ENCODE measurements around the gene LCP2.
A peak's percentile ranks its signal among the peaks of the same experiment; 100 is the strongest.
"Not testable (repeated sequence)": the region's sequence is repeated elsewhere in the genome, so short reads cannot be mapped to it uniquely, and the experiment has no call there.

The LCP2 gene

GRCh38 chr5:170248931-170249227, 48.7 kb downstream of the LCP2 start:
- not testable (repeated sequence) for H3K9me3 ChIP-seq (ENCODE audit: control insufficient read depth, low read length); H4K8ac ChIP-seq (ENCODE audit: low read length); H4K91ac ChIP-seq (ENCODE audit: low read length); H2AK5ac ChIP-seq (ENCODE audit: low read length, severe bottlenecking); DNase-seq; H2BK5ac ChIP-seq (ENCODE audit: low read depth, low read length, poor library complexity, severe bottlenecking); H3K27me3 ChIP-seq (ENCODE audit: control insufficient read depth in 1 of 2, insufficient read depth in 1 of 2, low read length in 2 of 2); H3K18ac ChIP-seq (ENCODE audit: low read depth in 1 of 2, low read length in 2 of 2); H3K4me3 ChIP-seq (ENCODE audit: insufficient read depth in 1 of 2, low read depth in 1 of 2, low read length in 2 of 2); H3K4ac ChIP-seq (ENCODE audit: low read depth in 1 of 2, low read length in 2 of 2); H2AFZ ChIP-seq (ENCODE audit: low read depth, low read length); H2BK120ac ChIP-seq (ENCODE audit: low read depth, low read length); H3K9ac ChIP-seq (ENCODE audit: low read length); H3K4me1 ChIP-seq (ENCODE audit: control insufficient read depth, insufficient read depth, low read depth, low read length); H2BK12ac ChIP-seq (ENCODE audit: low read length in 2 of 2); H3K14ac ChIP-seq (ENCODE audit: low read length in 2 of 2); H3K27ac ChIP-seq (ENCODE audit: low read length, poor library complexity, severe bottlenecking); H2BK15ac ChIP-seq (ENCODE audit: low read depth, poor library complexity, severe bottlenecking); H3K79me1 ChIP-seq (replicated peaks; ENCODE audit: low read length, poor library complexity, severe bottlenecking); H3K4me2 ChIP-seq (ENCODE audit: low read length, poor library complexity, severe bottlenecking); H3K36me3 ChIP-seq (ENCODE audit: control insufficient read depth in 1 of 2, insufficient read depth in 2 of 2, low read depth in 1 of 2, low read length in 2 of 2); H3K23ac ChIP-seq (ENCODE audit: low read length in 2 of 2)
- WGBS, result 74% methylated on average over 4 of the region's 4 CpGs

- H3K79me1 ChIP-seq (replicated peaks; ENCODE audit: low read length, poor library complexity, severe bottlenecking), result no peaks in the 10 kb centered on the region
- no peak overlapping the region for H2AFZ ChIP-seq (ENCODE audit: low read depth, low read length)
- H3K4me1 ChIP-seq (ENCODE audit: control insufficient read depth, insufficient read depth, low read depth, low read length), result no peaks in the 10 kb centered on the region
- no peak overlapping the region for H3K18ac ChIP-seq (ENCODE audit: low read depth in 1 of 2, low read length in 2 of 2)
- no peak overlapping the region for H3K14ac ChIP-seq (ENCODE audit: low read length in 2 of 2)
- H3K9me3 ChIP-seq (ENCODE audit: control insufficient read depth, low read length), result no peaks in the 10 kb centered on the region
- H3K4me2 ChIP-seq (ENCODE audit: low read length, poor library complexity, severe bottlenecking), result no peak overlapping the region
- no peak overlapping the region for H4K91ac ChIP-seq (ENCODE audit: low read length)
- H3K4ac ChIP-seq (ENCODE audit: low read depth in 1 of 2, low read length in 2 of 2), result no peak overlapping the region
- no peak overlapping the region for H2BK15ac ChIP-seq (ENCODE audit: low read depth, poor library complexity, severe bottlenecking)
- no peaks in the 10 kb centered on the region for H3K36me3 ChIP-seq (ENCODE audit: control insufficient read depth in 1 of 2, insufficient read depth in 2 of 2, low read depth in 1 of 2, low read length in 2 of 2)
- no peak overlapping the region for H2BK5ac ChIP-seq (ENCODE audit: low read depth, low read length, poor library complexity, severe bottlenecking)
- no peak overlapping the region for H3K9ac ChIP-seq (ENCODE audit: low read length)
- peaks cover 6 to 8% of the 10 kb centered on the region in 2 experiments for H3K27me3 ChIP-seq (ENCODE audit: control insufficient read depth in 1 of 2, insufficient read depth in 1 of 2, low read length in 2 of 2)
- no peak overlapping the region for H2BK120ac ChIP-seq (ENCODE audit: low read depth, low read length)
- H4K8ac ChIP-seq (ENCODE audit: low read length), result no peak overlapping the region
- no peak overlapping the region for H2BK12ac ChIP-seq (ENCODE audit: low read length in 2 of 2)
- H3K23ac ChIP-seq (ENCODE audit: low read length in 2 of 2), result no peak overlapping the region
- no peak overlapping the region for H3K27ac ChIP-seq (ENCODE audit: low read length, poor library complexity, severe bottlenecking)
- 31% methylated on average over 5 of the region's 6 CpGs for WGBS
- no peak overlapping the region for H2AK5ac ChIP-seq (ENCODE audit: low read length, severe bottlenecking)
- H3K4me3 ChIP-seq (ENCODE audit: insufficient read depth in 1 of 2, low read depth in 1 of 2, low read length in 2 of 2), result no peak overlapping the region
- DNase-seq, result peak; percentile 51
Measured at GRCh38 chr5:170248172-170248930, 49.2 kb downstream of the LCP2 start.

- Histone ChIP-seq H2BK120ac (ENCODE audit: low read depth, low read length) (no peak overlapping the region), H3K18ac (ENCODE audit: low read depth in 1 of 2, low read length in 2 of 2) (no peak overlapping the region), H3K23ac (ENCODE audit: low read length in 2 of 2) (no peak overlapping the region), H3K36me3 (ENCODE audit: control insufficient read depth in 1 of 2, insufficient read depth in 2 of 2, low read depth in 1 of 2, low read length in 2 of 2) (no peaks in the 10 kb centered on the region), H3K14ac (ENCODE audit: low read length in 2 of 2) (no peak overlapping the region), H2BK5ac (ENCODE audit: low read depth, low read length, poor library complexity, severe bottlenecking) (no peak overlapping the region), H3K27ac (ENCODE audit: low read length, poor library complexity, severe bottlenecking) (no peak overlapping the region), H3K9me3 (ENCODE audit: control insufficient read depth, low read length) (no peaks in the 10 kb centered on the region), H3K4me2 (ENCODE audit: low read length, poor library complexity, severe bottlenecking) (no peak overlapping the region), H3K27me3 (ENCODE audit: control insufficient read depth in 1 of 2, insufficient read depth in 1 of 2, low read length in 2 of 2) (peaks cover 3 to 8% of the 10 kb centered on the region in 2 experiments), H3K4me1 (ENCODE audit: control insufficient read depth, insufficient read depth, low read depth, low read length) (no peaks in the 10 kb centered on the region), H2BK15ac (ENCODE audit: low read depth, poor library complexity, severe bottlenecking) (no peak overlapping the region), H3K9ac (ENCODE audit: low read length) (no peak overlapping the region), H2BK12ac (ENCODE audit: low read length in 2 of 2) (no peak overlapping the region), H4K8ac (ENCODE audit: low read length) (no peak overlapping the region), H2AK5ac (ENCODE audit: low read length, severe bottlenecking) (no peak overlapping the region), H3K79me1 (replicated peaks; ENCODE audit: low read length, poor library complexity, severe bottlenecking) (no peaks in the 10 kb centered on the region), H4K91ac (ENCODE audit: low read length) (no peak overlapping the region), H3K4me3 (ENCODE audit: insufficient read depth in 1 of 2, low read depth in 1 of 2, low read length in 2 of 2) (no peak overlapping the region), H3K4ac (ENCODE audit: low read depth in 1 of 2, low read length in 2 of 2) (no peak overlapping the region), H2AFZ (ENCODE audit: low read depth, low read length) (no peak overlapping the region)
- DNase-seq, result no peak
- 83% methylated on average over 2 of the region's 2 CpGs for WGBS
Measured at GRCh38 chr5:170247363-170247762, 50.2 kb downstream of the LCP2 start.

- H3K4me1 ChIP-seq (ENCODE audit: control insufficient read depth, insufficient read depth, low read depth, low read length), result no peaks in the 10 kb centered on the region
- no peaks in the 10 kb centered on the region for H3K9me3 ChIP-seq (ENCODE audit: control insufficient read depth, low read length)
- 76% methylated on average over 4 of the region's 4 CpGs for WGBS
- H2AFZ ChIP-seq (ENCODE audit: low read depth, low read length), result no peak overlapping the region
- no peak overlapping the region for H3K23ac ChIP-seq (ENCODE audit: low read length in 2 of 2)
- H2BK15ac ChIP-seq (ENCODE audit: low read depth, poor library complexity, severe bottlenecking), result no peak overlapping the region
- no peak overlapping the region for H2BK5ac ChIP-seq (ENCODE audit: low read depth, low read length, poor library complexity, severe bottlenecking)
- no peak overlapping the region for H3K27ac ChIP-seq (ENCODE audit: low read length, poor library complexity, severe bottlenecking)
- H3K9ac ChIP-seq (ENCODE audit: low read length), result no peak overlapping the region
- no peak overlapping the region for H3K18ac ChIP-seq (ENCODE audit: low read depth in 1 of 2, low read length in 2 of 2)
- H2BK120ac ChIP-seq (ENCODE audit: low read depth, low read length), result no peak overlapping the region
- H4K91ac ChIP-seq (ENCODE audit: low read length), result no peak overlapping the region
- no peak overlapping the region for H4K8ac ChIP-seq (ENCODE audit: low read length)
- H3K4ac ChIP-seq (ENCODE audit: low read depth in 1 of 2, low read length in 2 of 2), result no peak overlapping the region
- H3K79me1 ChIP-seq (replicated peaks; ENCODE audit: low read length, poor library complexity, severe bottlenecking), result no peaks in the 10 kb centered on the region
- no peak overlapping the region for H3K14ac ChIP-seq (ENCODE audit: low read length in 2 of 2)
- no peak overlapping the region for H2BK12ac ChIP-seq (ENCODE audit: low read length in 2 of 2)
- no peaks in the 10 kb centered on the region for H3K36me3 ChIP-seq (ENCODE audit: control insufficient read depth in 1 of 2, insufficient read depth in 2 of 2, low read depth in 1 of 2, low read length in 2 of 2)
- no peak overlapping the region for H3K4me2 ChIP-seq (ENCODE audit: low read length, poor library complexity, severe bottlenecking)
- no peak for DNase-seq
- H3K4me3 ChIP-seq (ENCODE audit: insufficient read depth in 1 of 2, low read depth in 1 of 2, low read length in 2 of 2), result no peak overlapping the region
- no peaks in the 10 kb centered on the region for H3K27me3 ChIP-seq (ENCODE audit: control insufficient read depth in 1 of 2, insufficient read depth in 1 of 2, low read length in 2 of 2)
- no peak overlapping the region for H2AK5ac ChIP-seq (ENCODE audit: low read length, severe bottlenecking)
Measured at GRCh38 chr5:170246126-170246870, 51.3 kb downstream of the LCP2 start.

Data from mesenchymal stem cell (in vitro differentiated cells and primary cell).